Urinary bladder (tissue), 4 donors: Measurements from ENCODE around the gene ACAP2. TPM values are rescaled to one million over a fixed set of nuclear protein-coding genes. Genes with fewer than 3 reads are reported as not detected.
"Not testable (repeated sequence)": the region's sequence is repeated elsewhere in the genome, so short reads cannot be mapped to it uniquely, and the experiment has no call there.

Experiments used
- DNase-seq: peaks from one replicate; pipeline ENCODE4 v3.0.0-alpha.2; 2015; ENCODE audit errors: extremely low spot score
- H3K27ac ChIP-seq: one replicate; pipeline ENCODE4 v1.5.1; 2013; ENCODE audit warnings: low read depth, mild to moderate bottlenecking, moderate library complexity
- H3K36me3 ChIP-seq: one replicate; pipeline ENCODE4 v1.6.1; 2013; ENCODE audit warnings: mild to moderate bottlenecking, moderate library complexity; ENCODE audit not compliant: insufficient read depth
- H3K4me1 ChIP-seq: one replicate; pipeline ENCODE4 v1.6.1; 2013; ENCODE audit warnings: mild to moderate bottlenecking, moderate library complexity; ENCODE audit not compliant: insufficient read depth
- H3K4me3 ChIP-seq: one replicate; pipeline ENCODE4 v1.5.1; 2013; ENCODE audit warnings: low read depth, low read length
- WGBS: extraction: QIAGEN DNeasy Blood & Tissue Kit; methylation state at CpG from one replicate; pipeline ENCODE4 v1.1.7; 2013; 5-methylcytosine and 5-hydroxymethylcytosine counted together
- polyA plus RNA-seq: library from polyadenylated mRNA; stranded (reverse); fragments of 200-250 nt; gene quantifications from one replicate; pipeline ENCODE4 v1.2.3, GENCODE V29; 2013
- total RNA-seq: library from RNA; depleted of rRNA; stranded (reverse); fragments of >200 nt; gene quantifications from one replicate; pipeline ENCODE4 v1.2.3, GENCODE V29; 2014
- donor health status: healthy with polysubstance abuse.
- donor health status: healthy.

Gene ACAP2, protein sequence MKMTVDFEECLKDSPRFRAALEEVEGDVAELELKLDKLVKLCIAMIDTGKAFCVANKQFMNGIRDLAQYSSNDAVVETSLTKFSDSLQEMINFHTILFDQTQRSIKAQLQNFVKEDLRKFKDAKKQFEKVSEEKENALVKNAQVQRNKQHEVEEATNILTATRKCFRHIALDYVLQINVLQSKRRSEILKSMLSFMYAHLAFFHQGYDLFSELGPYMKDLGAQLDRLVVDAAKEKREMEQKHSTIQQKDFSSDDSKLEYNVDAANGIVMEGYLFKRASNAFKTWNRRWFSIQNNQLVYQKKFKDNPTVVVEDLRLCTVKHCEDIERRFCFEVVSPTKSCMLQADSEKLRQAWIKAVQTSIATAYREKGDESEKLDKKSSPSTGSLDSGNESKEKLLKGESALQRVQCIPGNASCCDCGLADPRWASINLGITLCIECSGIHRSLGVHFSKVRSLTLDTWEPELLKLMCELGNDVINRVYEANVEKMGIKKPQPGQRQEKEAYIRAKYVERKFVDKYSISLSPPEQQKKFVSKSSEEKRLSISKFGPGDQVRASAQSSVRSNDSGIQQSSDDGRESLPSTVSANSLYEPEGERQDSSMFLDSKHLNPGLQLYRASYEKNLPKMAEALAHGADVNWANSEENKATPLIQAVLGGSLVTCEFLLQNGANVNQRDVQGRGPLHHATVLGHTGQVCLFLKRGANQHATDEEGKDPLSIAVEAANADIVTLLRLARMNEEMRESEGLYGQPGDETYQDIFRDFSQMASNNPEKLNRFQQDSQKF
- 151 TPM for total RNA-seq
- polyA plus RNA-seq: 15.7 TPM

DNA sequence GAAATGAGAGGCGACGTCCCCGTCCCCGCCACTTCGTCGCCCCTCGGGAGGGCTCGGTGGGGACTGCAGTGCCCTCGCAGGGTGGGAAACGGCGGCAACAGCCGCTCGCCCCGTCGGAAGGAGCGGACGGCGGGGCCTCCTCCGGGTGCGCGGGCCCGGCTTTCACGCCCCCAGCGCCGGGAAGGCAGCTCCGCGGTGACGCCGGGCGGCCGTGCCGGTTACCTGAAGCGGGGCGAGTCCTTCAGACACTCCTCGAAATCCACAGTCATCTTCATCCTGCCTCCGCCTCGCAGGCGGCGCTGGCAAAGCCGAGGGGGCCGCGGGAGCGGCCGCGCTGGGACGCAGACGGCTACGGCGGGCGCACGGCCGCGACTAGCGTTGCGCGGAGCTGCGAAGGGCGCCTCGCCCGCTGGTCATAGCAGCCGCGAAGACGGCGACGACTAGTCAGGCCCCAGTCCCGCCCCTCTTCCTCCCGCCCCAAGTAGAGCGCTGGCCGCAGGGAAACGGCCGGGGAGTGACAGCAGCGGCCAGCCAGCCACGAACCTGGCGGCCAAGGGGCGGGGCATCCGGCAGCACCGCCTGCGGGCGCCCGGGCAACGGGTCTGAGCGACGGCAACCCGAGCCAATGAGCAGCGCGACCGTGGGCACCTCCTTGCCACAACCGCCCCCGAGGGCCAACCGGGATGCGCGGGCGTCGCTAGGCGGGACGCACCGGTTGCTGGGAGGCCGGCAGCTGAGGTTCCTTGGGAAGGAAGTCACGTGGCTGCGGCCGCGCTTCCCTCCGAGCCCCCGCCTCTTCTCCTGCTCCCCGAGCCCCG, at the start of gene ACAP2:
Gene ACAP2 (minus strand): TSS at position 448 of the 818 bp plus-strand sequence. CDS start 173 bp downstream, at position 275.
- peak within 1 kb of the TSS; percentile 93 for H3K4me3 ChIP-seq
- WGBS: under 1% methylated on average over 106 of the region's 106 CpGs
- peak; percentile 92 for DNase-seq
- H3K4me1 ChIP-seq: no peaks in the 10 kb centered on the region
- no peaks in the 10 kb centered on the region for H3K36me3 ChIP-seq
- peak within 1 kb of the TSS; percentile 98 for H3K27ac ChIP-seq

- no peaks in the 10 kb centered on the region for H3K36me3 ChIP-seq
- H3K4me3 ChIP-seq: no peak overlapping the region
Measured at GRCh38 chr3:195475614-195476013, 32.8 kb upstream of the ACAP2 start.

DNA sequence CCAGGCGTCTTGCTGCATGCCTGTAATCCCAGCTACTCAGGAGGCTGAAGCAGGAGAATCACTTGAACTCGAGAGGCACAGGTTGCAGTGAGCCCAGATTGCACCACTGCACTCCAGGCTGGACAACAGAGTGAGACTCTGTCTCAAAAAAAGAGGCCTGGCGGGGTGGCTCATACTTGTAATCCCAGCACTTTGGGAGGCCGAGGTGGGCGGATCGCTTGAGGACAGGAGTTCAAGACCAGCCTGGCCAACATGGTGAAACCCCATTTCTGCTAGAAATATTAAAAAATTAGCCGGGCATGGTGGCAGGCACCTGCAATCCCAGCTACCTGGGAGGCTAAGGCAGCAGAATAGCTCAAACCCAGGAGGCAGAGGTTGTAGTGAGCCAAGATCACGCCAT, 32.3 kb upstream of the ACAP2 start:
- not testable (repeated sequence) for H3K4me1 ChIP-seq, DNase-seq, H3K4me3 ChIP-seq, H3K27ac ChIP-seq, H3K36me3 ChIP-seq
- WGBS: 86% methylated on average over 8 of the region's 8 CpGs

More at GRCh38 chr3:195475614-195476013, 32.8 kb upstream of the ACAP2 start:
- Histone ChIP-seq H3K4me1 (no peaks in the 10 kb centered on the region), H3K27ac (no peak overlapping the region)
- WGBS: 89% methylated on average over 3 of the region's 3 CpGs
- DNase-seq: no peak

DNA sequence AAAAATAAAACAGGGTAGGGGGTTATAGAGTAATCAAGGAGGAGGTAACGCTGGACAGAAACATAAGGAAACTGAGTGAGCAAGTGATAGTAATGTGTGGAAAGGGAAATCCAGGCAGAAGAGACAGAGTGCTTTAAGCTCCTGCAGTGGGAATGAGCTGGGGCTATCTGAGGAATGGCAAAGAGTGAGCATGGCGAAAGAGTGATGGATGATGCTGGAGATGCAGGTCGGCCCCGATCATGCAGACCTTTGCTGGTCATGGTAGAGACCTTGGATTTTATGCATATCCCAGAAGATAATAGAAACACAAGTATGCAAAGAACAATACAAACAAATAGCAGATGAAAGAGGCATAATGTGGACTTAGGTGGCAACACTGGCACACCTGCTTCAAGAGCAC, 26.0 kb upstream of the ACAP2 start:
- H3K36me3 ChIP-seq: no peaks in the 10 kb centered on the region
- H3K27ac ChIP-seq: no peak overlapping the region
- DNase-seq: no peak
- 95% methylated on average over 4 of the region's 4 CpGs for WGBS
- no peak overlapping the region for H3K4me3 ChIP-seq
- H3K4me1 ChIP-seq: no peaks in the 10 kb centered on the region

GRCh38 chr3:195468391-195468776, 25.6 kb upstream of the ACAP2 start:
- Histone ChIP-seq H3K4me3 (no peak overlapping the region), H3K4me1 (no peaks in the 10 kb centered on the region), H3K36me3 (no peaks in the 10 kb centered on the region), H3K27ac (no peak overlapping the region)
- WGBS: 74% methylated on average over 4 of the region's 4 CpGs
- no peak for DNase-seq

GRCh38 chr3:195467641-195468390, 25.0 kb upstream of the ACAP2 start:
- no peak for DNase-seq
- 95% methylated on average over 5 of the region's 5 CpGs for WGBS

GRCh38 chr3:195466251-195466650, 23.4 kb upstream of the ACAP2 start:
- WGBS: 63% methylated on average over 4 of the region's 4 CpGs
- Histone ChIP-seq H3K4me3 (no peak overlapping the region), H3K36me3 (no peaks in the 10 kb centered on the region), H3K27ac (no peak overlapping the region), H3K4me1 (no peaks in the 10 kb centered on the region)
- DNase-seq: no peak

More at GRCh38 chr3:195467641-195468390, 25.0 kb upstream of the ACAP2 start:
- Histone ChIP-seq H3K27ac (no peak overlapping the region), H3K4me1 (no peaks in the 10 kb centered on the region), H3K4me3 (no peak overlapping the region), H3K36me3 (no peaks in the 10 kb centered on the region)

DNA sequence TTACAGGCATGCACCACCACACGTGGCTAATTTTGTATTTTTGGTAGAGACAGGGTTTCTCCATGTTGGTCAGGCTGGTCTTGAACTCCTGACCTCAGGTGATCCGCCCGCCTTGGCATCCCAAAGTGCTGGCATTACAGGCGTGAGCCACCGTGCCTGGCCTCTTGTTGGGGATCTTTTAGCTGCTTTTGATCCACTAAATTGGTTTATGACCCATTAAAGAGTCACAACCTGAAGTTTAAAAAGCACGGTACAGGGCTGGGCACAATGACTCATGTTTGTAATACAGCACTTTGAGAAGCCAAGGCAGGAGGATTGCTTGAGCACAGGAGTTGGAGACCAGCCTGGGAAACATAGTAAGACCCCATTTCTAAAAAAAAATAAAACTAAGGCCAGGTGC, 20.1 kb upstream of the ACAP2 start:
- not testable (repeated sequence) for H3K27ac ChIP-seq, DNase-seq, H3K36me3 ChIP-seq, H3K4me3 ChIP-seq, H3K4me1 ChIP-seq
- WGBS: 81% methylated on average over 6 of the region's 6 CpGs

DNA sequence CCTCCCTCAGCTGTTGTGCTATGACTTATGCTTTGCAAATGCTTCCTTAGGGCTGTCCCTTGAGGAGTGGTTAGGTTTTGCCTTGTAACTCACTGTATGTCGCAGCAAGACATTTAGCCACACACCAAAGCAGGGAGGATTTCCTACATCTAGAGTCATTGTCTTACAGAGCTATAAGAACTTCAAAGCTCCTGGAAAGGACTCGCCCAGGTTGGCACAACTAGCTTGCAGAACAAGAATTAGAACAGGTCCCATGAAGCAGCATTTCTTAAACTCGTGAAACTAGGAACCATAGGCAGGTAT, 19.4 kb upstream of the ACAP2 start:
- 92% methylated on average over 3 of the region's 3 CpGs for WGBS
- Histone ChIP-seq H3K27ac (no peak overlapping the region), H3K4me3 (no peak overlapping the region), H3K36me3 (no peaks in the 10 kb centered on the region), H3K4me1 (no peaks in the 10 kb centered on the region)
- DNase-seq: no peak

DNA sequence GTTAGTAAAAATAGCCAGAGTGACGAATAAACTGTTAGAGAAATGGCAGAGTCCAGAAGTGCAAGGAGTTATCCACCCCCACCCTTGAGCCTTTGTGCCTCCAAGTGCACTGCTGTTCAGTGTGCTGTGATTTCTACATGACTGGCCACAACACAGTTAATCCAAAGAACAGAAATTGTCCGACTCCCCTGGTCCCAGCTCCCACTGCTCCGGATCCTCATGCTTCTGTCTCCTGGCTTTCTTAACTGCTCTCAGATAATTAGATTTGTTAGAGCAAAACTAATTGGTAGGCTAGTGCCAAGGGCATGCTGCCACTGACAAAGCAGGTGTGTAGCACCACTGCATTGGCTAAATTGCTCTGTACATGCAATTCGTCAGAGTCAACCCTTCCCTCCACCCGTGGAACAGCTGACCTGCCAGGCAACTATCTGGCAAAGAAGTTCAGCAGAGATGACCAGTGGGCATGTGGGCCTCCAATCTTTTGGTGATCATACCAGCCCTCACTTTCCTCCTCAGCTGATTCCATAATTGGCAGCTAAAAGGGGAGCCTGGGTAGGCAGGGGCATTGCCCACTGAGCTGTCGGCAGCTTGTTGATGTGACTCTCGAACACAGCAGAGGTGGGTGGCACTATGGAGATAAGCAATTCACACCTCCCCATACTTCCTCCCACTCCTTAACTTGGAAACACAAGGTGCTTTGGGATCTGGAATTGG, 18.9 kb upstream of the ACAP2 start:
- H3K4me3 ChIP-seq: no peak overlapping the region
- no peak for DNase-seq
- 64% methylated on average over 7 of the region's 7 CpGs for WGBS
- no peak overlapping the region for H3K27ac ChIP-seq
- no peaks in the 10 kb centered on the region for H3K36me3 ChIP-seq
- no peaks in the 10 kb centered on the region for H3K4me1 ChIP-seq

DNA sequence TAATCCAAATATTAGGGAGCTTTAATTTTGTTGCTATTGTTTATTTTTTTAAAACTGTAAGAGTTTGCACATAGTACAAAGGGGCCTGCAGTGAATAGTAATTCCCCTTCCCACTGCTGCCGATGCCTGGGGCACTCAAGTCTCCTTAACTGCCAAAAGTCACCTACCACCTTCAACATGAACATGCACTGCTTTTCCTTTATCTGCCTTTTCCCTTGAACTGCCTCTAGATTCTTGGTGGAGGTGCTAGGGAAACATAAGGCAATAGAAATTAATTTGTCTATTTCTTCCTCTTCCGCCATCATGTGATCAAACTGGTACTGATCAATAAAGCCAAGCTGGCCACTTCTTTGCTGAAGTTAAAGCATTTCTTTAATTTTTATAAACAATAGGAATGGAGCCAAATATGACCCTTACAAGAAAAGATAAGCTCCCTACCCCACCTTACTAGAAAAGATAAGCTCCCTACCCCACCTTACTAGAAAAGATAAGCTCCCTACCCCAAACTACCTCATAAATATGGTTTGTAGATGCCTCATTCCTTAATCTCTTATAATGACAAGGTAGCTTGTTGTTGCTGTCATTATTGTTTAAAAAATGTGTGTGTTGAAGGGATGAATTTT, 17.4 kb upstream of the ACAP2 start:
- Histone ChIP-seq H3K36me3 (no peaks in the 10 kb centered on the region), H3K4me1 (no peaks in the 10 kb centered on the region), H3K4me3 (no peak overlapping the region), H3K27ac (no peak overlapping the region)
- 91% methylated on average over 2 of the region's 2 CpGs for WGBS
- no peak for DNase-seq

- 29% methylated on average over 2 of the region's 2 CpGs for WGBS
- Histone ChIP-seq H3K36me3 (no peaks in the 10 kb centered on the region), H3K27ac (no peak overlapping the region), H3K4me1 (no peaks in the 10 kb centered on the region), H3K4me3 (no peak overlapping the region)
- no peak for DNase-seq
Measured at GRCh38 chr3:195458316-195458717, 15.5 kb upstream of the ACAP2 start.
